CD14-positive monocyte (primary cell): ENCODE results near the gene MYBPC2. TPM values are rescaled to one million over a fixed set of nuclear protein-coding genes. Genes with fewer than 3 reads are reported as not detected.

Experiments used
- DNase-seq, 3 donors: peaks; one replicate each; pipeline ENCODE4 v3.0.0-alpha.2; 2011 to 2022
- H2AFZ ChIP-seq: 2 replicates; pipeline ENCODE4 v1.6.0; 2012; ENCODE audit warnings: mild to moderate bottlenecking, low read depth, low read length, inconsistent platforms; ENCODE audit not compliant: insufficient read depth, poor library complexity, severe bottlenecking
- H3K27ac ChIP-seq, 2 donors: 1 replicate in 1 of 2; 2 replicates in 1 of 2; pipeline ENCODE4 v1.5.1; 2012 to 2013; ENCODE audit warnings: low read length in 2 of 2, control low read depth in 1 of 2, inconsistent platforms in 1 of 2, low read depth in 1 of 2, mild to moderate bottlenecking in 1 of 2
- H3K27me3 ChIP-seq, 2 donors: one replicate each; pipeline versions ENCODE4 v1.6.0 to v1.6.1; 2011 to 2013; ENCODE audit warnings: low read length in 2 of 2; ENCODE audit not compliant: control insufficient read depth in 2 of 2, insufficient read depth in 2 of 2
- H3K36me3 ChIP-seq, 2 donors: replicated peaks in 1 of 2; 1 replicate in 1 of 2; 2 replicates in 1 of 2; pipeline versions ENCODE4 v1.5.1 to v1.6.1; 2012 to 2013; ENCODE audit warnings: low read length in 2 of 2, control low read depth in 1 of 2, inconsistent platforms in 1 of 2, mild to moderate bottlenecking in 1 of 2; ENCODE audit not compliant: insufficient read depth in 2 of 2, control insufficient read depth in 1 of 2
- H3K4me1 ChIP-seq, 2 donors: 1 replicate in 1 of 2; 2 replicates in 1 of 2; pipeline versions ENCODE4 v1.5.1 to v1.6.1; 2012 to 2013; ENCODE audit warnings: low read length in 2 of 2, control low read depth in 1 of 2, inconsistent platforms in 1 of 2, mild to moderate bottlenecking in 1 of 2, moderate library complexity in 1 of 2; ENCODE audit not compliant: insufficient read depth in 2 of 2, control insufficient read depth in 1 of 2
- H3K4me2 ChIP-seq: replicated peaks from 2 replicates; pipeline ENCODE3; 2012; ENCODE audit warnings: low read length, moderate library complexity, mild to moderate bottlenecking; ENCODE audit not compliant: poor library complexity, severe bottlenecking; ENCODE audit errors: extremely low read depth
- H3K4me3 ChIP-seq, 3 experiments: fragments of 200-600 bp in 1 of 3; sonication (generic) in 1 of 3; replicated peaks in 1 of 3; 1 replicate in 2 of 3; 2 replicates in 1 of 3; pipeline ENCODE4 v1.5.1; 2011 to 2013; ENCODE audit warnings: low read length in 3 of 3, mild to moderate bottlenecking in 3 of 3, control low read depth in 2 of 3, low read depth in 2 of 3, inconsistent platforms in 1 of 3, moderate library complexity in 1 of 3
- H3K79me2 ChIP-seq: 2 replicates; pipeline ENCODE4 v1.6.0; 2012; ENCODE audit warnings: mild to moderate bottlenecking, control low read depth, inconsistent platforms, low read length, moderate library complexity; ENCODE audit not compliant: insufficient read depth
- H3K9ac ChIP-seq: 2 replicates; pipeline ENCODE4 v1.6.0; 2017; ENCODE audit warnings: low read length, mild to moderate bottlenecking; ENCODE audit not compliant: insufficient read depth, poor library complexity, severe bottlenecking
- H3K9me3 ChIP-seq, 2 donors: replicated peaks in 1 of 2; 1 replicate in 1 of 2; 2 replicates in 1 of 2; pipeline versions ENCODE4 v1.5.1 to v1.6.1; 2012 to 2013; ENCODE audit warnings: low read length in 2 of 2, control low read depth in 1 of 2; ENCODE audit not compliant: control insufficient read depth in 1 of 2, insufficient read depth in 1 of 2
- H4K20me1 ChIP-seq: 2 replicates; pipeline ENCODE4 v1.6.0; 2012; ENCODE audit warnings: mild to moderate bottlenecking, low read length, control low read depth, moderate library complexity; ENCODE audit not compliant: insufficient read depth
- H3K27ac Mint-ChIP-seq, 7 donors: one replicate each; pipeline ENCODE4 v1.8.0; 2020; ENCODE audit warnings: mild to moderate bottlenecking in 7 of 7, mixed read lengths in 7 of 7, moderate library complexity in 6 of 7, inconsistent platforms in 2 of 7
- H3K27me3 Mint-ChIP-seq, 3 donors: one replicate each; pipeline ENCODE4 v1.8.0; 2021 to 2022; ENCODE audit warnings: low read depth in 3 of 3, mild to moderate bottlenecking in 3 of 3, mixed read lengths in 3 of 3, moderate library complexity in 3 of 3, inconsistent platforms in 1 of 3
- H3K36me3 Mint-ChIP-seq, 2 donors: one replicate each; pipeline ENCODE4 v1.8.0; 2020; ENCODE audit warnings: mixed read lengths in 2 of 2, inconsistent platforms in 1 of 2, mild to moderate bottlenecking in 1 of 2
- H3K4me1 Mint-ChIP-seq: one replicate; pipeline ENCODE4 v1.8.0; 2020; ENCODE audit warnings: mild to moderate bottlenecking, mixed read lengths
- H3K4me3 Mint-ChIP-seq, 2 donors: one replicate each; pipeline ENCODE4 v1.8.0; 2020; ENCODE audit warnings: mild to moderate bottlenecking in 2 of 2, mixed read lengths in 2 of 2, moderate library complexity in 1 of 2
- H3K9me3 Mint-ChIP-seq, 7 donors: one replicate each; pipeline ENCODE4 v1.8.0; 2020 to 2022; ENCODE audit warnings: mixed read lengths in 7 of 7, mild to moderate bottlenecking in 6 of 7, moderate library complexity in 6 of 7, inconsistent platforms in 2 of 7
- CTCF ChIP-seq: fragments of 200-600 bp; IDR thresholded peaks from one replicate; pipeline ENCODE4 v1.8.0; 2022; ENCODE audit warnings: antibody characterized with exemption, mild to moderate bottlenecking
- WGBS: methylation state at CpG from one replicate; pipeline ENCODE4 v1.1.5; 2013; ENCODE audit warnings: missing lambda C conversion rate; ENCODE audit not compliant: insufficient coverage; 5-methylcytosine and 5-hydroxymethylcytosine counted together
- intact Hi-C, 2 donors: fragments of 100-400 bp; cut with micrococcal nuclease; formaldehyde crosslinking; loops; one replicate each; pipeline versions ENCODE4 v1.15.0 to v1.15.1; 2023
- polyA plus RNA-seq, 3 donors: library from polyadenylated mRNA; depleted of rRNA in 1 of 3; unstranded in 2 of 3; stranded (reverse) in 1 of 3; fragments of 300-500 nt in 2 of 3; fragments of >200 nt in 1 of 3; fragmentation: Illumina TruSeq in 2 of 3; gene quantifications; 1 replicate in 2 of 3; 2 replicates in 1 of 3; pipeline ENCODE4 v1.2.3, GENCODE V29; 2012 to 2021

The MYBPC2 gene
- polyA plus RNA-seq, 3 donors, result not detected

GRCh38 chr19:50420127-50420526 is 12.6 kb upstream of the MYBPC2 start:
- Histone ChIP-seq H3K4me1 (peaks cover 35 to 41% of the 10 kb centered on the region in 2 donors), H3K9me3 (no peaks in the 10 kb centered on the region), H3K4me2 (no peak overlapping the region), H3K27me3 (peaks cover 5 to 21% of the 10 kb centered on the region in 2 donors), H4K20me1 (no peaks in the 10 kb centered on the region), H2AFZ (no peak overlapping the region), H3K79me2 (no peaks in the 10 kb centered on the region), H3K36me3 (no peaks in the 10 kb centered on the region), H3K4me3 (peak overlapping the region in 1 of 3 experiments; percentile 30), H3K27ac (no peak overlapping the region), H3K9ac (no peak overlapping the region)
- 20% methylated on average over 1 of the region's 3 CpGs for WGBS
- Mint-ChIP-seq H3K4me1 (peaks cover 26% of the 10 kb centered on the region), H3K36me3 (peaks cover 0 to 8% of the 10 kb centered on the region in 2 donors), H3K27ac (no peak overlapping the region), H3K9me3 (peaks cover 0 to 5% (median 2%) of the 10 kb centered on the region in 7 donors), H3K4me3 (peak overlapping the region in 1 of 2 donors; percentile 35), H3K27me3 (peaks cover 26 to 30% (median 27%) of the 10 kb centered on the region in 3 donors)
- DNase-seq, result no peak
- intact Hi-C loops, result no loop called here
- TF ChIP-seq CTCF, result no peak

GRCh38 chr19:50420808-50421207 is 11.9 kb upstream of the MYBPC2 start:
- H3K36me3 Mint-ChIP-seq, result peaks cover 0 to 8% of the 10 kb centered on the region in 2 donors
- H3K27ac ChIP-seq, result no peak overlapping the region
- no peaks in the 10 kb centered on the region for H3K36me3 ChIP-seq
- H3K4me1 ChIP-seq, result peaks cover 28 to 35% of the 10 kb centered on the region in 2 donors
- H3K4me1 Mint-ChIP-seq, result peaks cover 23% of the 10 kb centered on the region
- no peaks in the 10 kb centered on the region for H4K20me1 ChIP-seq
- no peak for DNase-seq
- H3K27me3 Mint-ChIP-seq, result peaks cover 26 to 30% (median 27%) of the 10 kb centered on the region in 3 donors
- H3K27ac Mint-ChIP-seq, result peak overlapping the region in 1 of 7 donors; percentile 6
- H3K4me3 ChIP-seq, result no peak overlapping the region
- H3K27me3 ChIP-seq, result peaks cover 5 to 21% of the 10 kb centered on the region in 2 donors
- no peak overlapping the region for H3K4me2 ChIP-seq
- no peaks in the 10 kb centered on the region for H3K79me2 ChIP-seq
- H3K9ac ChIP-seq, result no peak overlapping the region
- WGBS, result no CpG with 5 or more reads among the region's 3 CpGs
- peak overlapping the region in 1 of 2 donors; percentile 27 for H3K4me3 Mint-ChIP-seq
- TF ChIP-seq CTCF, result no peak
- no peaks in the 10 kb centered on the region for H3K9me3 ChIP-seq
- intact Hi-C loops, result no loop called here
- no peak overlapping the region for H2AFZ ChIP-seq
- peaks cover 0 to 5% (median 2%) of the 10 kb centered on the region in 7 donors for H3K9me3 Mint-ChIP-seq
